ENCODE measurements around the gene DLGAP1.
"Not testable (repeated sequence)": the region's sequence is repeated elsewhere in the genome, so short reads cannot be mapped to it uniquely, and the experiment has no call there.

DLGAP1 gene

DNA sequence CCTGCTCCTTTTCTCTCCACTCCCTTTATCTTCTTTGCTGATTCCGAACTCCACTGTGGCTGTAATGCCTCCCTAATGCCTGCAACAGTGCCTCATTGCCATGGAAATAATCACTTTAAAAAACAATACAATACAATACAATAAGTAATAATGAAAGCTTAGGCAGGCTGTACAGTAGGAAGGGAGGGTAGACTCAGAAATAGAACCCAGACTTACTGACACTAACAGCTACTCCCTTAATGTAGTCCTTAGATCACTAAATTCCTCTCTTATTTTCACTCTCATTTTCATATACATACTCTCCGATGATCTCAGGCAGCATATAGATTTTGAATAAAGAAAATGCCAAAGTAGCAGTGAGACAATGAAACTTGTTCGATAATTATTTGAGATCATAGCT is 70.2 kb downstream of the DLGAP1 start:
- DNase-seq, result no peak

DNA sequence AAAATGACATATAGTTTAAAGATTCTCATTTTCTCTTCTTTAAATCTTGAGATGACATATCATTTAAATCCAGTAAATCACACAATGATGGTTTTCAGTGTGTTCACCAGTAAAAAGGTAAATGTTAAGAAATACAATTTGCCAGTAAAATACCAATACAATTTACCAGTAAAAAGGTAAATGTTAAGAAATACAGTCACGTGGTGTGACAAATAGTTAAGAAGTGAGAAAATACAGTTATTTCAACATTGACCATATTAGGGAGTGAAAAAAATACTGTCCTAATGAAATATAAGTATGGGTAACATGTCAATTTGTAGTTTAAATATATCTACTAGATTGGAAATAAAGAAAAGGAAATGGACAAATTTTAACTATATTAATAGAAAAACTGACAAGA is 80.5 kb downstream of the DLGAP1 start:
- DNase-seq, result no peak

DNA sequence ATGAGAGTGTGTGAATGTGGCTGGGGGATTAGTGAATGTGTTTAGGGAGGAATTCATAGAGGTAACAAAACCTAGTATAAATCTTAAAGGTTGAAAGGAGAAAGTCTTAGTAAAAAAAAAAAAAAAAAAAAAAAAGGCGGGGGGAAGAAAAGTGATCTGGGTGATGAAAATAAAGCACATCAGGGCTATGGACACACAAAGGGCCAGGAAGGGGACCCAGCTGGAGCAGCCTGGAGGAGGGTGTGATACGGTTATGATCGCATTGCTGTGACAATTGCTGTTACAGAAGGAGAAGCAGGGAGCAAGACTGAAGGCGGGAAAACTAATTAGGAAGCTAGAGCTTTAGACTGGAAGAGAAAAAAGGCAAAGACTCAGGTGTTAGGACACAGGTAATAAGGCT is 85.4 kb downstream of the DLGAP1 start:
- DNase-seq, result no peak

DNA sequence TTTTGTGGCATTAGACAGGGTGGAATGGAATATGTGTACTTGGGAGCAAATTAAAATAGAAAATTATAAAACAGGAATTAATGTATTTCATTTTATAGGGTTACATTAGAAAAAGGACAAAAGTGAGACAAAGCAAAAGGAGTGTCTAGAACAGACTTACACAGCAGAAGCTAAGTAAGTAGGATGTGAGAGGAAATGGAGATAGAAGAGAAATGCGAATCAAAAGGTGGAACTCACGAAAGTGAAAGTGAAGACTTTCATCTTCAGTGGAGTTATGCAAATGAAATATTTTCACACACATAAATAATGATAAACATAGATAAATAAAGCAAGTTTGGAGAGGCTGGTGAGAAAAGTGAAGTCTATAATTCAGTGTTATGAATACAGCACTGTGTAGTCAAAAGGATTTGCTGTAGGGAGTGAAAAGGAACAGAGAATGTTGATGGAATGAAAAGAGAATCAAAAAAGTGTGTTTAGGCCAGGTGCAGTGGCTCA is 94.8 kb downstream of the DLGAP1 start:
- no peak for DNase-seq

DNA sequence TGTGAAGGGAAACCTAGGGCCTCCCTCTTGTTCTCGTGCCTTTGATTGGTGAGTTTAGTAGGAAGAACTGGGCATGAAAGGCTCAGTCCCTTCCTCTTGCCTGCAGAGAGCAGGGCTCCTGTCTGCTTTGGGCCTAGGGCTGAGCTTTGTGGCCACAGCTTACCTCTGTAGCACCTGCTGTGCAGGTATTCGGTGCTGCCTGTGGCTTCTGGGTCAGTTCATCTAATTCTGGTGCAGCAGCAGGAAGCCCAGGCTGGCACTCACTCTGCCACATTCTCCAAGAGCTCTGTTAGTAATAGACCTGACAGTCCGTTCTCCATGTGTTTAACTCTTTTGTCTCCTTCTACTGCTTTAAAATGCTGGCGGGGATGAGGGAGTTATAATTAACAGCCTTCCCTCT is 96.5 kb downstream of the DLGAP1 start:
- DNase-seq, result no peak

DNA sequence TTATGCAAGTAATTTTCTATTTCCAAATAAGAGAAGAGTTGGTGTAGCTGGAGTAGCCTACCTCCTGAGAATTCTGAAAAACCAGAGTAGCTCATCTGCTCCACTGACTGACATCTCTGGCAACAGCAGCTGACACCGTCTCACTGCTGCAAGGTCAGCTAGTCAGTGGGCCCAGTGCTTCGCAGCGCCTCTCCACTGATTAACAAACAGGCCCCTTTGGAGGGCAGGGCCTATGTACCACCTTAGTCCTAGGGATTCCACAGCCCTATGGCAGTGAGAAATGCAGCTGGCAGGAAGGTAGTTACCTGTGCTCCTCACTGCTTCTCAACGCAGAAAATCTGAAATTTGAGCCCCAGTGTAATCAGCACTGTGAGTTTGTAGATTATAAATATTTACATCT is 97.5 kb downstream of the DLGAP1 start:
- no peak for DNase-seq

DNA sequence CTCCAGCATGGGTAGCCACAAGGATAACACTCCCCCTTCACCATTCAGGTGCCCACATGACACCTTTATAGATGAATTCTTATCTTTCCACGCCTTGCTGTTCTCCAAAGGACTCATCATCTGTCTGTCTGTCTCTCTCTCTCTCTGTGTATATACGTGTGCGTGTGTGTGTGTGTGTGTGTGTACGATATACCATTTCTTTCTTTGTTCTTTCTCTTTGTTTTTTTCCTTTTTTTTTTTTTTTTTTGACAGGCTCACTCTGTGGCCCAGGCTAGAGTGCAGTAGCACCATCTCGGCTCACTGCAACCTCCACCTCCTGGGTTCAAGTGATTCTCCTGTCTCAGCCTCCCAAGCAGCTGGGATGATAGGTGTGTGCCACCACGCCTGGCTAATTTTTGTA is 98.2 kb downstream of the DLGAP1 start:
- DNase-seq, result no peak

DNA sequence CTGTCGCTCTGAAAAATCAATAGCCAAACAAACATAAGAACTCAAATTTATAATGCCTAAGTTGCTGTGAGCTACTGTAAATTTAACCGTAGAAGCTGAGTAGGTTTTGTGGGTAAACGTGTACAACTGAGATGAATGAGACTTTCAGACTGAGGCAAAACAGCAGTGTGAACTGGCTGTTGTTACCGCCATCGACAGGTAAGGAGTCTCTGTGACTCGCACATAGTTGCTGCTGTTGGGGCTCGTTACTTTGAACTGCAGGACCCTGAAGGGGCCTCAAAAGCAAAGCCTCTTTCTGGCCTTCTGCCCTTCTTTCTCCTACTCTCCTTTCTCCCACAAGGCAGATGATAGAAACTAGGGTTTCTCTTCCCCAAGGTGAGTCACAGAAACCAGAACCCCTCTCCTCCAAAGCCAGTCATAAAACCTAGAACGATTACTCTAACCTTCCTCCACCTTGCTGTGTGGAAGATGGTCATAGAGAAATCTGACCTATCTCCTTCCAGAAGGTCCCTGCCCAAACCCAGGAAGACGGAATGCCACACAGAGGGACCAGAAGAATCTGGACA is 101.2 kb downstream of the DLGAP1 start:
- DNase-seq, result no peak

DNA sequence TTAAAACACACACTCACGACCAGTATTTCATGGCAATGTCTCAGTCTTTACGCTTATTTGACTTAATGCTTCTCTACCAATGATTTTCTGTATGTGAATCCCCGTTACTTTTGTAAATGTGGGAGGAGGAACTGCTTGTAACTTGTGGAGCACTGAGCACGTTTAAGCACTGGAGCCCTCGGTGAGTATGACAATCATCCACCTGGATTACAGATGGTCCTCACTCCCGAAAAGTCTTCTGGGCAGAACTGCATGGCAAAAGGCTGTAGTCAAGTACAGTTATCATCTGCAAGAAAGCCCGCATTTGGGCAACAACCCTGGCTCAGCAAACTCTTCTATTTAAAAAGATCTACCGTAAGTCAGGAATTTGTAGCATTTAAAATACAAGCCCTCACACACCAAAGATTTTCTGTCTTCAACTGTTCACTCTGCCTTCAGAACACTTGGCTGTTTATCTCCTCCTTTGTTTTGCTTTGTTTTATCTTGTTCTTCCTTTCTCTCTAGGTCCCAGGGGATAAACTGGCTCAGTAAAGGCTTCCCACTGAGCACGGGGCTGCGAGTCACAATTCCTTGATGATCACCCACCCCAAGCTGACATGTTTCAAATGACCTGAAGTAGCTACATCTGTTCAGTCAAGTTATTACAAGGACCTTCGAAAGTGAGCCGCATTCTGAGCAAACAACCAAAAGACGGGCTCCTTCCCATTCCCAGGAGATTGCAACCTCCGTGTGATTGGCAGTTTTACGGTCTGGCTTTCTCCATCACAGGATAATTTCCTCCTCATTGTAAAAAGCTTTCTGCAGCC is 102.2 kb downstream of the DLGAP1 start:
- DNase-seq, result no peak

DNA sequence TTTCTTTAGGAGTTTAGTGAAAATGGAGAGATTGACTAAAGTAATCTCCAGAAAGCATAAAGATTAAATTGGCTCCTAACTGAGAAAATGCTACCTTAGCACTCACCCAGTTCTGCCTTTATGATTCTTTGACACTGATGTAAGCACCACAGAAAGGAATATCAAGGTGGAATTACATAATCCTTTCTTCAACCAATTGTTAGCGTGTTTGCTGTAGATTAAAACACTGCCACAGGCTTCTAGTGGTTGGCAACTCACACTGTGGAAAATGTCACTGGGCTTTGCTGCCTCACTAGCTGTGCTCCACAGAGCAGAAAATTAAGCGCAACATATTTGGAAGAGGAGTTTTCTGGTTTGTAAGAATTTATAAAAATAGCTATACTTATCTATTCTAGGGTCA is 104.1 kb downstream of the DLGAP1 start:
- no peak for DNase-seq

DNA sequence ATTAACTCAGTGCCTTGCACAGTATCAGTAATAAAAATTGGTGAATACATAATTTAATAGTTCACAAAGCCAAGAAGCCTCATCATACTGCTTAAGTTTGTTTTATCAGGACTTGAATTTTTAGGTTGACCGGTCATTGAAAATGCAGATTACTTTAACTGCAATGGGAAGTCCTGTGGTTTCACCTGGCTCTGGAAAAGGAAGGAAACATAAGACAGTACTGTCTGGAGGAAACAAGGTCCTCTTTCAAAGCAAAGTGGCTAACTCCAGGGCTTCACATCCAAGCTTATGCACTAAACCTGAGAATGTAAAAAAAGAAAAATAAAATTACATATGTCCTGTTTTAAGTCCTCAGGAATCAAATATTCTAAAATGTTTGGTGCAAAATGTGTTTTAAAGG is 119.7 kb downstream of the DLGAP1 start:
- DNase-seq, result no peak

DNA sequence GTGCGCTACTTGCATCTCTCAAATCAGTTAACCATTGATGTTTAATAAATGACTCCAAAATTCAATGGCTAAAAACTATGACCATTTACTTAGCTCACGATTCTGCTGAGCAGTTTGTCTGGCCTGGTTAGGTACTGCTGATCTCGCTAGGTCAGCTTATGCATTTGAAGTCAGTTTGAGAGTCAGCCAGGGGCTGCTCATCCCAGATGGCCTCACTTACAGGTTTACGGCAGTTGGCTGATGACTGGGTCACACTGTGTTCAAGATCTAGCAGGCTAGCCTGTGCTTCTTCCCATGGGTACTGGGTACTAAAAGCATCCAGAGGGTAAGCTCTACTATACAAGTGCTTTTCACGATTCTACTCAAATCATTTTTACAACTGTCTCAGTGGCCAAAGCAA is 122.1 kb downstream of the DLGAP1 start:
- DNase-seq, result no peak

DNA sequence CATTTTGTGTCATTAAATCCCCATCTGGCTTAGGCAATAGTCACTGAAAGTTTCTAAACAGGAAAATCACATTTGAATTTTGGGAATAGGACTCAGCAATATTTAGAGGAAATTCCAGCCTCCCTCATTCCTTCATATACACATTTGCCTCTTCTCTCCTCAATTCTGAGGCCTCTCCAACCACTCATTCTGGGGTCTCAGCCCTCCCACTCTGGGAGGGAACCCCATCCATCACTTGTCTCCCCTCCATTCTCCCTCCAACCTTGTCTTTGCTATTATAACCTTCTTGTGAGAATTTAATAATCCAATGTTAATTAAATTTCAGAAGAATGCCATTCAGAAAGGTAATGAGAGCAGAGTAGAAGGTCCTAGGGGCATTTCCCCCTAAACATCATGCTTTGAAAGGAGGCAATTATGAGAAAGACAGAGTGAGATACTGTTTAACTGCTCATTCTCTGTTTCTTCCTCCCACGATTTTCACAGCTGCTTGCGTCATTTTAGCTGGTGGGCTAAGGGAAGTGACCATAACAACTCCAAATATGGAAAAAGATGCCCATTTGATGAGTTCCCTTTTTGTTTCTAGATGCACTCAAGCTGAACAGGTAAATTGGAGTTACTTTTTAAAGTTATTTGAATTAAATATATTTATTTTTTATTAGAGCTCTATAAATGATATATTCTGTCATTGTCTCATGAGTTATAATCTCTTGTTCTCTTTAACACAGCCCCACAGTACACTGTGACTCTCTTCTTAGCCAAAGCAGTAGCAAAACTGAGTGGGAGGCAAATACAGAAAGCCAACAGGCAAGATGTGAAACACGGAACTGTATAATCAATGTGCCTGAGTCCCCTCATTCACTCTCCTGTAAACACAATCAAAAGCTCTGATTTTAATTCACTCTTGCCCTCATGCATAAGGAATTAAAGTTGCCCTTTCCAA is 135.1 kb downstream of the DLGAP1 start:
- no peak for DNase-seq

DNA sequence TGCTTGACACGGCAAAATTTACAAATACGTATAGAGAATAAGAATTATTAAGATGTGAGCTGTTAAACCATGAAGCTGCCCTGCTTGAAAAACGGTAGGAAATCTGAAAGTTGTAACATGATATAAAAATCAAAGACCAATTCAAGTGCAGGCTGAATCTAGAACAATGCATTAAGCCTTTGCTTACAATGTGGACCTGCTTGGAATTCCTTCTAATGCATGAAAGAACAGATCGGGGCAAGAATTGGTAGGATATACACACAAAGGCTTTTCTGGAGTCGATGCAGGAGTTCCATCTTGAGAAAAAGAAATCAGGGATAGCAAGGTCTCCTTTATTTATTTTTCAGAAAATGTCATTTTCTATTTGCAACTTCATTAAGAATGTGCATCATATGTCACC is 136.8 kb downstream of the DLGAP1 start:
- no peak for DNase-seq

DNA sequence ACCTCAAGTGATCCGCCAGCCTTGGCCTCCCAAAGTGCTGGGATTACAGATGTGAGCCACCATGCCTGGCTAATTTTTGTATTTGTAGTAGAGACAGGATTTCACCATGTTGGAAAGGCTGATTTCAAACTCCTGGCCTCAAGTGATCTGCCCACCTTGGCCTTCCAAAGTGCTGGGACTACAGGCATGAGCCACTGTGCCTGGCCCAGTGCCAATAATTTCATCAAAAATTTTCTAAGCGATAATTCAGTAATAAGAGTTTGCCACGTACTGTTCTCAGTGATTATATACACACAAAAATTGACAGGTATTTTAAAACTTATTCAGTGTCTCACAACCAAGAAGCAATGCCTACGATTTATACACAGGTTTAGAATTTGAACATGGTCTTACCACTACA is 143.2 kb downstream of the DLGAP1 start:
- not testable (repeated sequence) for DNase-seq

DNA sequence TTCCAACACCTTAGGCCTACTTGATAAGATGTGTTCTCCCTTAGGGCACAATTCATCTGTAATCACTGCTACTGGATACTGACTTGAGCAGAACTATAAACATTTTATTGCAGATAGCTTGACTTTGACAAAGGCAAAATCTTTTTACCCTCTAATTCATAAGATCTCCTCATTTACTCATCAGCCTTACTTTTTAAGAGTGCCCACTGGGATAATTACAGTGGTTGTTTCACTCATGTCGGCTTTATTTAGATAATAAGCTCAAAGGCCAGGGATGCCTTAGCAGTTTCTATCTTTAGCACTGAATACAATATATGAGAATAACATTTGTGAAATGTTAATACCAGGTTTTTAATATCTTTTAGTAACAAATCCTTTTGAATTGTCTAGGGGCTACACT is 144.0 kb downstream of the DLGAP1 start:
- no peak for DNase-seq

DNA sequence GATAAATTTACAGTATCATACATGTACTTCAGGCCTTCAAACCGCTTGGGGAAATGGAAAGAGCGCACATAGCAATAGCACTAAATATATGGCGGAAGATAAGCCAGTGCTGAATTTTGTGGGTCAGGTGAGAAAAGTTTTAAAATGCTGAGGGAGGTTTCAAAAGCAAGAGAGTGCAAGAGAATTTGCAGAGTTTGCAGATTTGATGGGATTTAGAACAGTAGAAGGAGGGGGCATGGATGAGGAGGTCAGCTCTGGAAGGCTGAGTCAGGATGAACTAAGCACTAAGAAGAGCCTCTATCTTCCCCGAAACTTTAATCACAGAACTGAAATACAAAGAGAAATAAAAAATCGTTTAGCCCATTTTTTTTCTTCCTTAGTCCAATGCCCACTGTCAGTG is 145.9 kb downstream of the DLGAP1 start:
- no peak for DNase-seq

DNA sequence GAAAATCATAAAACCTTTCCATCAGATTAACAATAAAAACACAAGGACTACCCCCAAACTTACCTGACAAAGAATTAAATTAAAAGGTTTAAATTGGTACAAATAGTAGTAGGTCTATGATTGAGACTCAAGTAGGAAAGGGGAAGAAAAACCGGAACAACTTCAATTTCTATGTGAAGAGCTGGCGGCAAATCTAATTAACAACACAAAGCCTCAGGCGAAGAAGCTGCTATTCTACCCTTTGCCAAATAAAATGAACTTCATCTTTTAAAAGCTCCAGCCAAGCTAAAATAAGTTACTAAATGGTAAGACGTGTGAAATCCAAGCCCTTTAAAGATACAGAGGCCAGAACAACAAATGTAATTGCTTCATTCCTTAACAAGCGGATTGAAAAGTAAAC is 146.5 kb downstream of the DLGAP1 start:
- no peak for DNase-seq

DNA sequence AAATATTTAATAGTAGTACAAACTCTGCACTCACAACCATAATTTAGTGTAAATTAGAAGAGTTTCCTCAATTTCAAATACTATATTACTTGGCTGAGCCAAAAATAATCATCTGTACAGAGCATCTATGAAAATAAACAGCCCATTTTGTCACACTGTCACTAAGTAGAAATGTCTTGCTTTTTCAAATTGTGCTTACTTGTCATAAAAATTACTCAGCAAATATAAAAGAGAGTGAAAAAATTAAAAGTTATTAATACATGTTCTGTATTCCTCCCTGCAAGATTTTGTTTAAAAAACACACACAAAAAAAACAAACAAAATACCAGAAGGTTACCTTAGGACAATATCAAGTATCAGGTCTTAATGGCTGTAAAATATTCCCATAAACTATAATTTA is 155.7 kb downstream of the DLGAP1 start:
- DNase-seq, result no peak

DNA sequence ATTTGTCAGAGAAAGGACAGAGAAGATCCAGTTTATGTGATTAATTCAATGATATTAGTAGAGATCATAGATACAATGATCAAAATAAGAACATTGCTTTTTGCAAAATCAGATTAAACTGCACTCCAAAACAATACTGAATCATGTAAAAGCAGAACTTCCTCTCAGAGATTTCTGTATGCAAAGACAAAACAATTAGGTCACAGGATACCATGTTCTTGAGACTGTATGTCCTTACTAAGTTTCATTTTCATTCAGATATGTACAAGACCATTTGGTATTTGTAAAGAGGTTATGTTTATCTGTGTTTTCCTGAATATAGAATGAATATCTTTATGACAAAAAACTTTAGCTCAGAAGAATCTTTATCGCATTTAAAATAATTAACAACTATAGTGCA is 161.8 kb downstream of the DLGAP1 start:
- DNase-seq, result no peak

DNA sequence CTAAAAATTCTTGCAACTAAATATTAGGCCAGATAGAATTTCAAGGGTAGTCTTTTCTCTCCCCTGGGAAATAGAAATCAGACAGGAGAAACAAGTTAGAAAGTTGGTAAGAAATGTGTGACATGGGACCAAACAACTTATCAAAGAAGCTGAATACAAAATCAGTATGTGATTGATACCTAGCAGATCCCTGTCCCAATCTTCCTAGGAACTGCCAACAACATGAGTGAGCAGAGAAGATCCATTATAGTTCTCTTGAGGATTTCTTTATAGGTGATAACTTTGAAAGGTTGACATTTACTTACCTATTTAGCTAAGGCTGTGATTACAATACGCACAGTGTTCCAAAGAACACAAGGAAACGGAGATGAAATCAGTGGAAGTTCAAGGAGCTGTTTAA is 162.4 kb downstream of the DLGAP1 start:
- DNase-seq, result no peak

DNA sequence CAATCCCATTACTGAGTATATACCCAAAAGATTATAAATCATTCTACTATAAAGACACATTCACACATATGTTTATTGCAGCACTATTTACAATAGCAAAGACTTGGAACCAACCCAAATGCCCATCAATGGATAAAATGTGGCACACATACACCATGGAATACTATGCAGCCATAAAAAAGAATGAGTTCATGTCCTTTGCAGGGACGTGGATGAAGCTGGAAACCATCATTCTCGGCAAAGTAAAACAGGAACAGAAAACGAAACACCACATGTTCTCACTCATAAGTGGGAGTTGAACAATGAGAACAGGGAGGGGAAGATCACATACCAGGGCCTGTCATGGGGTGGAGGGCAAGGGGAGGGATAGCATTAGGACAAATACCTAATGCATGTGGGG is 167.8 kb downstream of the DLGAP1 start:
- DNase-seq, result not testable (repeated sequence)

DNA sequence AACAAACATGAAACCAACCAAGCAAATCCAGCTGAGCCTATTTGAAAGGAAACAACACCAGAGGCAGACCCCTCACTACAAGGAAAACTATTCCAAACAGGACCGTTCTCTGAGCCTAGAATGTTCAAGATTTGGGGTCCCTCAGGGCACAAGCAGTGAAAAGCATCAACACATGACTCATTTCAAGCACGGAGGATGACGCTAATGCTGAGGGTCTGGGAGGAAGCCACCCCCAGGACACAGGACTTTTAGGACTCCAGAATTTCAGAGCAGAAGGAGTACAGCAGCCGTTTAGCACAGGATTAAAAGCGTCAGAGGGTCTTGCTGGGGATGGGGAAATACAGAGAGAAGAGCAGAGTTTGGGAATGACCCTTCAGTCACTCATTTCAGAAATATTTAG is 168.9 kb downstream of the DLGAP1 start:
- no peak for DNase-seq

DNA sequence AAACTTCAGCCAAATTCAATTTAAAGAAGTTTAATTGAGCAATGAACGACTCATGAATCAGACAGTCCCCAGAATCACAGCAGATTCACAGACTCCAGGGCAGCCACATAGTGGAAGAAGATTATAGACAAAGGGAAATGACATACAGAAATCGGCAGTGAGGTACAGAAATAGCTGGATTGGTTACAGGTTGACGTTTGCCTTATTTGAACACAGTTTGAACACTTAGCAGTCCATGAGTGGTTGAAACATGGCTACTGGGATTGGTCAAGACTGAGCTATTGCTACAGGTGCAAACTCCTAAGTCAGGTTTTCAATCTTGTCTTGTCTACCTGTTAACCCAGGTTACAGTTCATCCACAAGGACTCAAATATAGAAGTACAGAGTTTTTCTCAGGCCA is 169.6 kb downstream of the DLGAP1 start:
- no peak for DNase-seq

Data from NK-92 treated with Interleukin-12 subunit alpha and Interleukin-12 subunit beta, amount 100 ng/mL, for 24 hours (cell line).